Measurements from ENCODE around the gene GDI1.

GDI1 gene

DNA sequence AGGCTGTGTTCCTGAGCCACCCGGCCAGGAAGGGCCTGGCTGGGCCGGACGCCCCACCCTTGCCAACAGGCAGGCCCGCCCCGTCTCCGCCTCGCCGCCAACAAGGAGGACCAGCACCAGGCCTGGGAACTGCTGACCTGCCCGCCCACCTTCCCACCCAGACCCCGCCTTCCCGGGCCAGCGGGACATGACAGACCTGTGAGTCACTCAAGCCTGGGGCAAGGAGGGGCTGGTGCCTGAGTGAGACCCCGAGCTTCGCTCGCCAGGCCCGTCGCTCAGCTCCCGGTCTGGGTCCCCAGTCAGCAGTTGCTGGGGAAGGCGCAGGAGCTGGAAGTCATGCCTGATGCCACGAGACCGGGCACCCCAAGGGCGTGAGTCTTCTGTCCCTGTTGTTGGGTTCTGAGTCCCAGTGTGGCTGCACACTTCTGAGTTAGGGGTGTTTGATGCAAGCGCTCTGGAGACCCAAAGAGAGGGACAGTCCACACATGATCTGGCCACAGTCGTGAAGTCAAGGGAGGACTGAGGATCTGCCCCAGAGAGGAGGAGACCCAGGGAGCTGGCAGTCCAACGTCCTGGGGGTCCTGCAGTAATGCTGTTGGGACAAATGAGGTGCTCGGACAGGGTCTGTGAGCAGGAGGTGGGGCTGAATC, 27.6 kb upstream of the GDI1 start, which contains the start of gene DNASE1L1:
Gene DNASE1L1 (minus strand): TSS at position 33 of the 650 bp plus-strand sequence. CDS start 3,686 bp downstream, outside the sequence.
- no peak for DNase-seq (ENCODE audit: low spot score)

DNA sequence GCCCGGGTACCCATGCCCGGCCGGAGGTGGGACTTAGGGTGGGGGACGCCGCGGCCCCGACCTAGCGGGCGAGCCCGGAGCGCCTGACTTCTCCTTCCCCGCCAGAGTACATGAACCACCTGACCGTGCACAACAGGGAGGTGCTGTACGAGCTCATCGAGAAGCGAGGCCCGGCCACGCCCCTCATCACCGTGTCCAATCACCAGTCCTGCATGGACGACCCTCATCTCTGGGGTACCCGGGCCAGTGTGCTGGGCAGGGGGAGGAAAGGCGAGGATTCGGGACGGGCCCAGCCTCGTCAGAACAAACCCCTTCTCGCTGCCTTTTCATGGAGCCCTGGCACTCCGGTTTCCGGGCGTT, 25.0 kb upstream of the GDI1 start:
- DNase-seq (ENCODE audit: low spot score), result peak; percentile 46

DNA sequence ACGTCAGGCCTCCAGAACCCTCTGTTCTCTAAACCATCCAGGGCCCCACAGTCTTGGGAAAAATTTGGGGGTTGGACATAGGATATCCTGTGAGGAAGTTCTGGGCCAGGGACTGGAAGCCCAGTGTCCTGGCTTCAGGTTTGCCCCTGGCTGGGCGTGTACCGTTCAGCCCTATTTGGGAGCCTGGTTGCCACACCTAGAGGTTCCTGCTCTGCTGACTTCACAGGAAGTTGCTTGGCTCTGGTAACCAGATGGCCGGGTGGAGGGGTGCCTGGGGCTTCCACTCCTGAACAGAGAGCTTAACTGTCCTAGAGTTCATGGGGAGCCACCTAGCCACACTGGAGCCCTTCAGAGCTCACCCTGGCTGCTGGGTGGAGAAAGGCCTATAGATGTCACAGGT, 24.5 kb upstream of the GDI1 start:
- peak; percentile 49 for DNase-seq (ENCODE audit: low spot score)

- no peak for DNase-seq (ENCODE audit: low spot score)
Measured at GRCh38 chrX:154413142-154413541, 23.8 kb upstream of the GDI1 start.

DNA sequence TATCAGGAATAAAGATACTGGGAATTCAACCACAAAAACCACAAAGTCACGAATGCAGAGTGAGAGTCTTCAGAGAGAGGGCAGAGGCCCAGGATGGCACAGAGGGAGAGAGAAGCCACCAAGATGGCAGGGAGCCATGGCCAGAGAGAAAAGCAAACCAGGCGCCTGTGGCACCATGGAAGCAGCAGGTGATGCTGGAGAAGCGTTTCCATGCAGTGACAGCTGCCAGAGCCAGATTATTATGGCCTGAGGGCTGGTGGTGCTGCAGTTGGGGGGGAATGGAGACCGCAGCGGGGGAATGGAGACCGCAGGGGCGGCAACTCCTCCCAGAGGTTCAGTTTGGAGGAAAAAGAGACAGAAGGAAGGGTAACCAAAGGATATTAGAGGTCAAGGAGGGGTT, 19.8 kb upstream of the GDI1 start:
- no peak for DNase-seq (ENCODE audit: low spot score)

DNA sequence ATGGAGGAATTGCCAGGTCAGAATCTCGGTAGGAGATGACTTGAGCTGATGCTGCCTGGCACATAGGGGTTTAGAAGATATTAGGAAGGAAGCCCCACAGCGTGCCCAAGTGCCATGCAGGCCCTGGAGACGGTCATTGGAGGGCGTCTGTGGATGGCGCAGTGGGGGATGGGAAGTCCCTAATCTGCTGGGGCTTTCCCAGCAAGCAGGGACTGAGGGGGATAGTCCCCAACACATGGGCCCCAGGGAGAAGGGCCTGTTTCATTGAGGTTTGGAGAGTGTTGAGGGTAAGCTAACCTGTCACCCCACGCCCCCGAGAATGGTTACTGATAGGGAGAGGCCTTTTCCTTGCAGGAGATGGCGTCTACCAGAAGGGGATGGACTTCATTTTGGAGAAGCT, 17.8 kb upstream of the GDI1 start:
- DNase-seq (ENCODE audit: low spot score), result no peak

GRCh38 chrX:154419688-154420401, 17.1 kb upstream of the GDI1 start:
- no peak for DNase-seq (ENCODE audit: low spot score)

DNA sequence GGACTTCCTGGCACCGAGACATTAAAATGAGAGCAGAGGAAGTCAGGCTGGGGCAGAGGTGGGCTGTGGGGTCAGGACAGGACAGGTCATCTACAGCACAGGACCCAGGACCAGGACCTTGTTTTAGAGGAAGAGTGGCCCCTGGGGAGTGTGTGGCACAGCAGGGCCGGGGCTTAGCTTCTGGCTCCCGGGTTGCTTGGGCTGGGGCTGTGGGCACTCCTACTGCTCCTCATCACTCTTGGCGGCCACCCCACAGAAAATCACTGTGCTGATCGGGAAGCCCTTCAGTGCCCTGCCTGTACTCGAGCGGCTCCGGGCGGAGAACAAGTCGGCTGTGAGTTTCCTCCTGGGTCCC, 16.6 kb upstream of the GDI1 start:
- DNase-seq (ENCODE audit: low spot score), result no peak

DNA sequence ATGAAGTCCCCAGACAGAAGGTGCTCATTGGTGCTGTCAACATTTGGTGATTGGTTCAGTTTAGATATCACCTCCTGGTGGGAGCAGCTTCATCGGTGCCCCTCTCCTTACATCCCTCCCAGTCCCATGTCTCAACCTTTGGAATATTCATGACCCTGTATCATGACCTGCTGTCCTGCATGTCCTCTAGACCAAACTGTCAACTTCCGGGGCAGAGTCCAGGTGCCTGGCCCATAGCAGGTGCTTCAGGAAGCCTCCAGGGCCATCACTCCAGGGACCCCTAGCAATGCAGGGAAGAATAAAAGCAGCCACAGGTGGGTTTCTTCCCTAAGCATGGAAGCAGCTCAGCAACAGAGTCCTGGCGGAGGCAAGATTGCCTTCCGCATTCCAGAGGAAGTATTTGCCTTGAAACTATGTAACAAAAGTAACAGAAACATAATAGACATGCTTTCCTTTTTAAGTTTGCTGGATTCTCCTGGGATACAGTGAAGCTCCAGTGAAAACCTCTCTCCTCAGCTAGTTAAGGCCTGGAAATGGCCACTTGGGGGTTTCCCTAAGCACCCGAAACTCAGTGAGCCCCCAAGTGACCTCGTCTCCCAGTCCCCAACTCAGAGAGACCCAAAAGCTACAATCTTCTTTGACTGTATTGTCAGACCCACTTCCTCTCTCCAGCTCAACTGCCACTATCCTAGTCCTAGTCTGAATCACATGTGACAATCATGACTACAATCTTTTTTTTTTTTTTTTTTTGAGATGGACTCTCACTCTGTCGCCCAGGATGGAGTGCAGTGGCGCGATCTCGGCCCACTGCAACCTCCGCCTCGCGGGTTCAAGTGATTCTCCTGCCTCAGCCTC, 9.8 kb upstream of the GDI1 start:
- DNase-seq (ENCODE audit: low spot score), result no peak

GRCh38 chrX:154428176-154429171, 8.5 kb upstream of the GDI1 start, which contains the start of gene ATP6AP1:
Gene ATP6AP1, plus strand, starts transcription at chrX:154428677. Its CDS starts 16 bp downstream, at chrX:154428693.
- peak; percentile 89 for DNase-seq (ENCODE audit: low spot score)

- DNase-seq (ENCODE audit: low spot score), result no peak
Measured at GRCh38 chrX:154429711-154430110, 7.2 kb upstream of the GDI1 start.

DNA sequence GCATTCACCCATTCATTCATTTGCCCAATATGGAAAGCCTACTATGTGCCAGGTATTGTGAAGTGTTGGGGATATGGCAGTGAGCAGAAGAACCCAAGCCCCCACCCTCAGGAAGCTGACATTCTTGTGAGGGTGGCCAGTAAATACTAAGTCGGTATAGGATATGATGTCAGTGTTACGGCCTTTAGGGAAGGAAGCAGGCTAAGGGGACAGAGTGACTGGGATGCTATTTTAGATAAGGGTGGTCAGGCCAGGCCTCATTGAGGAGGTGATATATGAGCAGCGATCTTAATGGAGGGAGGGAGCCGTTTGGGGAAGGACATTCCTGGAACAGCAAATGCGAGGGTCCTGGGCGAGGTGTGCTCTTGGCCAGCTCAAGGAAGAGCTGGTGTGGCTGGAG, 6.5 kb upstream of the GDI1 start:
- no peak for DNase-seq (ENCODE audit: low spot score)

DNA sequence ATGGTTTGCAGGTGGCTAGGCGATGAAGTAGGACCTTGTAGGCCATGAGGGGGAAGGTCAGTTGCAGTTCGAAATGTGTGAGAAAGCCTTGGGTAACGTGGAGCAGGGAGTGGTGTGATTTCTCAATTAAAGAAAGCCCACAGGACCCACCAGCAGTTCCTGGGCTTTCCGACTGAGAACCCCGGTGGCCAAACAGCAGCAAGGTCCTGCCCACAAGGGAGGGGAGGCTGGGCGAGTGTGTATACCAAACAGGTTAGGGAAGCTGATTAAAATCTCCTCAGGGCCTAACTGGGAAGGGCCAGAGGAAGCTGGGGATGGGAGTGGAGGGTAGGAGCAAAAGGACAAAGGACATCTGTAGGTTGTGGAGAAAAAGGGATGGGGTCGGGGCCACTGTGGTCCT, 6.0 kb upstream of the GDI1 start:
- DNase-seq (ENCODE audit: low spot score), result no peak

DNA sequence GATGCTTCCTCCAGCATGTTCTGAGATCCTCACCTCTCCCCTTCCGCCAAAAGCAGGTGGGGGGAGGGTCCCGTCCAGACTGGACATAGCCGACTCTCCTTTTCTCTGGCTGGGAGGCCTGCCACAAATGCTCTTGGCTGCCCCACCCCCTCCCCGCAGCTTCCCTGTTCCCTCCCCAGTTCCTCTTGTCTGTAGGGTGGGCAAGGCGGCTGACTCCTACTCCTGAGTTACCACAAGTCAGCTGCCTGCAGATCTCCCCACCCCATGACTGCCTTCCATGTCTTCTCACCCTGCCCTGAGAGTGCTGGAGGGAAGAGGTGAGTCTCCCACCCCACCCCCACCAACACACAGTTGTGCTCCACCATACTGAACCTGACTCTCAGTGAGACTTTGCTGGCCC, 5.6 kb upstream of the GDI1 start:
- no peak for DNase-seq (ENCODE audit: low spot score)

DNA sequence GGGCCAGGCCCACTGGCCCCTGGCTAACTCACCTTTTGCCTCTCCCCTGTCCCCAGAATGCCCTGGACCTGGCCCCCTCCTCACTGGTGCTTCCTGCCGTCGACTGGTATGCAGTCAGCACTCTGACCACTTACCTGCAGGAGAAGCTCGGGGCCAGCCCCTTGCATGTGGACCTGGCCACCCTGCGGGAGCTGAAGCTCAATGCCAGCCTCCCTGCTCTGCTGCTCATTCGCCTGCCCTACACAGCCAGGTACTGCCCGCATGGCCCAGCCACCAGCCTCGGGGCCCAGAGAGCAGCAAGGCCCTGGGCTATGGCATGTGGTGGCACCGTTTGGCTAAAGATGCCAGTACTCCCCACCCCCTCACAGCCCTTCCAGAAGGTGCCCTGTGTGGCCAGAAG, 4.7 kb upstream of the GDI1 start:
- no peak for DNase-seq (ENCODE audit: low spot score)

DNA sequence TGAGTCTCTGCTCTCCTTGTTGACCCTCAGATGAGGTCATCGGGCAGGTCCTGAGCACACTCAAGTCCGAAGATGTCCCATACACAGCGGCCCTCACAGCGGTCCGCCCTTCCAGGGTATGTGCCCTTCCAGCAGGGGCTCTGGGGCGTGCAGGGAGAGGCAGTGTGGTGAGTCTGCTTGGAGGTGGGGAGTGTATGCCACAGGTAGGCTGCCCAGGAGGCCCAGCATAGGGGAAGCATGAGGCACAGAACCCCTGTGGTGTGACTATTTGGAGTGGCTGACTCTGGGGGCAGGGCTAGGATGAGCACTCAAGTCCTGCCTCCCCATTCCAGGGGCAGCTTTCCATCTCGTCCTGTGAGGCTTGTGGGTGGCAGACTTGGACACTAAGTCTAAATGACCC, 3.3 kb upstream of the GDI1 start:
- no peak for DNase-seq (ENCODE audit: low spot score)

DNA sequence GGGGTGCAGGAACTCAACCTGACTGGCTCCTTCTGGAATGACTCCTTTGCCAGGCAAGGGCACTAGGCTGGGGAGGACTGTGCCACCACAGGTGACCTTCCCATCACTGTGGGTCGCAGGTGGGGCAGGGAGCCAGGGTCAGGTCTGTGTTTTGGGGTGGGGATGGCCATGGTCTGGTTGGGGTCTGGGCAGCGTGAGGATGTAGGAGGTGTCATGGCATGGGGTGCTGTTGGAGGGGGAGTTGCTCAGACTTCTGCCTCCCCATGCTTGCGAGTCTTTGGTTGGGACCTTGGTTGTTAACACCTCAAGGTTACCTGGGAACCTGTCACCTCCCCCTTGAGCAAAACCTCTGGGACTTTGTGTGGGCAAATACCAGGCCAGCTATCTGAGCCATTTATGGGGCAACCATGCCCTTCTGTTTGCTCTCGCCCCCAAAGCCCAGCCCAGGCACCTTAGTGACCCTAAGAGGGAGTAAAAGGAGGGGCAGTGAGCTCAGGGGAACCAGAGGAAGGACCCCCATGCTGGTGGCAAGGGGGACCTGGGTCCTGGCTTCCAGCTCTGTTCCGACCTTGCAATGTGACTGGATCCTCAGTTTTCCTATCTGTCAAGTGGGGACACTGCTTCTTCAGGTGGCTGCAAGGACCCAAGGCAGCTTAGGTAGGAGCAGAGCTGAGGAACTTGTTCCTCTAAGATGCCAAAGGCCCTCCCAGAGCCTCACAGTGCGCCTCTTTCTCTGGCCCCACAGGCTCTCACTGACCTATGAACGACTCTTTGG, 2.4 kb upstream of the GDI1 start:
- DNase-seq (ENCODE audit: low spot score), result no peak

DNA sequence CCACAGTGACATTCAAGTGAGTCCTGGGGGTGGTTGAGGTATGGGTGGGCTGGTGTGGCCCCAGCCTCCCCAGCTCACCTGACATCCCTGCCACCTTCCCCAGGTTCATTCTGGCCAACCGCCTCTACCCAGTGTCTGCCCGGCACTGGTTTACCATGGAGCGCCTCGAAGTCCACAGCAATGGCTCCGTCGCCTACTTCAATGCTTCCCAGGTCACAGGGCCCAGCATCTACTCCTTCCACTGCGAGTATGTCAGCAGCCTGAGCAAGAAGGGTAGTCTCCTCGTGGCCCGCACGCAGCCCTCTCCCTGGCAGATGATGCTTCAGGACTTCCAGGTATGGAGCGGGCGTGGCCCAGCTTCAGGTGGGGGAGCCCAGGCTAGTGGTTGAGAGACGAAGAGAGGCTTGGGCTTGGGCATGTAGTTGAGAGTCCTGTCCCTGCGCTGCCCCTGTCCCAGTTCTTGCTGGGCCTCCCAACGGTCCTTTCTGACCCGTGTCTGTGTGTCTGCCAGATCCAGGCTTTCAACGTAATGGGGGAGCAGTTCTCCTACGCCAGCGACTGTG, 1.7 kb upstream of the GDI1 start:
- no peak for DNase-seq (ENCODE audit: low spot score)

DNA sequence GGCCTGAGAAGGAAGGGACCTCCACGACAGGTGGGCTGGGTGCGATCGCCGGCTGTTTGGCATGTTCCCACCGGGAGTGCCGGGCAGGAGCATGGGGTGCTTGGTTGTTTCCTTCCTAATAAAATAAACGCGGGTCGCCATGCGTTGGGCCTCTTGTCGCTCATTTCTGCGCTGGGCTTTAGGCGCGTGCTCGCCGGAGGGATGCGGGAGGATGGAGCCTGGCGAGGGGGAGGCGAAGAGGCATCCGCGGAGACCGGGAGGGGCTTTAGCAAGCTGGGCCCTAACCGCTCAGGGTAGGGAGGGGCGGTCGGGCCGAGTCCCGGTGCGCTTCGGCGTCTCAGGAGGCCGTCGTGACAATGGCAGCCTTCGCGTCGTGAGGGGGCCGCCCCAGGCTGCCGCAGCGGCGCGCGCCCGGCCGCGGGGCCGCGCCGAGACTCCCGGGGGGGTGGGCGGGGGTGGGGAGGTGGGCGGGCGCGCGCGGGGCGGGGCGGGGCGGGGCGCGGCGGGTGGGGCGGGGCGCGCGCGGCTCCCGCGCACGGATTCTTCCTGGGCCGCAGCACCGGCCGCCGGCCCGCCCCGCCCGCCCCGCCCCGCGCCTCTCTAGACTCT, 476 bp upstream of the GDI1 start:
- DNase-seq (ENCODE audit: low spot score), result peak; percentile 28
